Endometrial microvascular endothelial cells (primary cell): ENCODE data around the gene TSPYL6. TPM values are rescaled to one million over a fixed set of nuclear protein-coding genes. Genes with fewer than 3 reads are reported as not detected.
"Not testable (repeated sequence)": the region's sequence is repeated elsewhere in the genome, so short reads cannot be mapped to it uniquely, and the experiment has no call there.

Experiments
- in situ Hi-C: cut with HindIII; loops from 2 replicates; pipeline ENCODE4 v1.10.0; 2017; ENCODE audit warnings: low sequenced_read_pairs, low pct_unique_long_range_greater_than_20kb; ENCODE audit errors: inconsistent ontology term
- total RNA-seq: library from RNA; depleted of rRNA; stranded (reverse); fragments of >200 nt; gene quantifications from one replicate; pipeline ENCODE4 v1.2.3, GENCODE V29; 2015; ENCODE audit errors: inconsistent ontology term

The TSPYL6 gene
- total RNA-seq: not detected

DNA sequence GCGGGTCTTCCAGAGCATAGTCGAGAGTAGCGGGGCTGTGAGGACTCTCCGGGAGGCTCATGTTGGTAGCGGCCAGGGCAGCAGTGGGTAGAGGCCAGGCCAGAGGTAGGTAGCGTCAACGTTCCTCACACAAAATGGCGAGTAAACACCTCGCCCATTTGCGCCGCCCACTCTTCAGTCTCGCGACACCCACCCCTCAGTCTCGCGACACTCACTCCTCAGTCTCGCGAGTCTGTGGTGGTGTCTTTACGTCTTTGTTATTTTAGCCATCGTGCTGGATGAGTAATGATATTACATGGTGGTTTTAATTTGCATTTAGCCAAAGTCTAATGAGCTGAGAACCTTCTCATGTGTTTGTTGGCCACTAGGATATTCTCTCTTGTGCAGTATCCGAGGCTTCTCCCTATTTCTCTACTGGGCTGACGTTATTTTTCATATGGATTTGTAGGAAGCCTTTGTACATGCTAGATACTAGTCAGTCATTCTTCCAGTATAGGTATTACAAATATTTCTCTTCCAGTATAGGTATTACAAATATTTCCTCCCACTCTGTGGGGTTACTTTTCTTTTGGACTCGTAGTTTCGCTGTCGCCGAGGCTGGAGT, at the start of gene TSPYL6:
TSS of gene TSPYL6 (minus strand) at position 139 of the 604 bp plus-strand sequence. CDS start at position 61, 78 bp downstream.
- in situ Hi-C loops: no loop called here

DNA sequence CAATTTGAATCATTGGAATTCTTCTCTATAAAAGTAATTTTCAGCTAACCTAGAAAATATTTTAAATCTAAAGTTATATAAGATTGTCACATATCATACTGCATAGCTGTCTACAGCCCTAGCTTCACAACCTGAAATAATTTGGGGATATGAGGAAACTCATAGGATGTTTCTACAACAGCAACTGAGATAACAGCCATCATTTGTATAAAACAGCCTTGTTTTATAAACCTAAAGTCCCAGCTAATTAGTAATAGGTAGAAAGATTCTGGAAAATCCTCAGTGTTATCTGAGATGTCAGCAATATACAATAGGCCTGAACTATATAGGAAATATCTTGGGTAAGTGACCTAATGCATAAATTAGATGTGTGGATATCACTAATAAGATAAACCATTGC, 47.6 kb upstream of the TSPYL6 start:
- in situ Hi-C loops: no loop called here

DNA sequence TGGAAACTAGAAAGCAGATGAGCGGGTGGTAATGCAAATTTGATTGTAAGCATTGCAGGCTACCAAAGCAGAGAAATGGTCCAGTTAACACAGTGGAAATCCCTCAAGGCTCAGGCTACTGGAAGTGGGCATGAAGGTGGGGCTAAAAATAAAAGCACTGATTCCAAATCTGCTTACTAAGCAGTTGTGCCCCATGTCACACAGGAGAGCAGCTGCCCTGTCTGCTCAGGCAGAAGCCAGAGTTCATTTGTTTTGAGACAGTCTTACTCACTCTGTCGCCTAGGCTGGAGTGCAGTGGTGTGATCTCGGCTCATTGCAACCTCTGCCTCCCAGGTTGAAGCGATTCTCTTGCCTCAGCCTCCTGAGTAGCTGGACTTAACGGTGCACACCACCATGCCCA, 42.5 kb upstream of the TSPYL6 start:
- in situ Hi-C loops: no loop called here

- in situ Hi-C loops: no loop called here
Measured at GRCh38 chr2:54295911-54296310, 39.9 kb upstream of the TSPYL6 start.

GRCh38 chr2:54294665-54295064, 38.6 kb upstream of the TSPYL6 start:
- in situ Hi-C loops: not testable (repeated sequence)

DNA sequence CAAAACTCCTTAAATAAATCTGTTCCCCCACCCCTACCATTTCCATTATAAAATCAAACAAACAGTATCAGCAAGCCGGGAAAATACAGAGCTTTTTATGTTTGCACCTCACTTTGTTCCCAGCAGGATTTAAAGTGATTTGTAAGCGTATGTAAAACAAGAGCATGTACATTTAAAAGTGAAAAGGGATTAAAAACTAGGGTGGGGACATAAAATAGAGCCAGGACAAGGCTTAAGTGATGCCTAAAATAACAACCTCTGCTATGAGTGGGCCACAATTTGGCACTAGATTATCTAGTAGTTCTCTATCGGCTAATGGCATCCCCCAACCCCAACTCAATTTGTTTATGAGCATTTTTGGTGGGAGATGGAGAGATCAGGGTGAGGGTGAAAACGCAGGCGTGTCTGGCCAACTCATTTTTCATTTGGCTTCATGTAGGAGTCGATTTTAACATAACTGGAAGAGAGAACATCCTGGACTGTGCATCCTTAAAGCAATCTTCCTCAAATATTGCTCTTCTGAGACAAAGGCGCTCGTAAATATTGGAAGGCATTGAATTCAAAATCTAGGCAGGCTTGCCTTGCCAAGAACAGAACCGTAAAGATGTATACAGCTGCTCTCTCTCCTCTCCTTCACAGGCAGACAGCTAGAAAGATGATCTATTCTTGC, 34.5 kb upstream of the TSPYL6 start:
- in situ Hi-C loops: no loop called here

GRCh38 chr2:54289917-54290316, 33.9 kb upstream of the TSPYL6 start:
- in situ Hi-C loops: no loop called here

GRCh38 chr2:54287532-54287931, 31.5 kb upstream of the TSPYL6 start:
- in situ Hi-C loops: no loop called here

DNA sequence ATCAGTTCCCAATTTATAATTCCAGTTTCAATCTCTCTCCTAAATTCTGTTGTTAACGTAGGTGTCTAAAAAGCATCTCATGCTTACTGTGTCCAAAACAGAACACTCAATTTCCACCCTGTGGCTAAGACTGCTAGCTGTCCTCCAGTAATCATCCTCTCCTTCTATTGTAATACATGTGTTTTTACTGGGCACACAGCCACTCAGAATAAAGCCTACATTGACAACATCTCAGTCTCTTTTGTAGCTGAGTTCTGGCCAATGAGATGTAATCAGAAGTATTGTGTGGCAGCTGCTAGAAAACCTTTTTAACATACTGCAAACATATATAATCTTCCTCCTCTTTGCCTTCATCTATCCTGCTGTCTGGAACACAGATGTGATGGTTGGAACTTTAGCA, 29.4 kb upstream of the TSPYL6 start:
- in situ Hi-C loops: no loop called here

- in situ Hi-C loops: no loop called here
Measured at GRCh38 chr2:54284826-54285225, 28.8 kb upstream of the TSPYL6 start.

DNA sequence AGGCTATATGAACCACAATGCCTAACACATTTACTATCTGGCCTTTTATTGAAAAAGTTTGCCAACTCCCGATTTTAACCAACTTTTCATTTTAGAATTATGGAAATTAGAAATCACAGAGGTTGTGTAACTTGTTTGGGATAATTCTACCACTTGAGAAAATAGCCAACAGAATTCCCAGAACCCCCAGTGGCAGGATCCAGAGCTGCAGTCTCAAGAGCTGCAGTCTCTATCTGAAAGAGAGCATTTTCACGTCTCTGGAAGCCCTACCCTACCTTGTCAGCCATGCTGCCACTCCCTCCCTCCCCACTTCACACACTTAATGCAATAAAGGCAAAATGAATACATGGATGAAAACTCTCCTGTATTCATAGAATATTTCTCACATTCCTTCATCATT, 23.4 kb upstream of the TSPYL6 start:
- in situ Hi-C loops: no loop called here

GRCh38 chr2:54275541-54275940, 19.5 kb upstream of the TSPYL6 start:
- in situ Hi-C loops: no loop called here

DNA sequence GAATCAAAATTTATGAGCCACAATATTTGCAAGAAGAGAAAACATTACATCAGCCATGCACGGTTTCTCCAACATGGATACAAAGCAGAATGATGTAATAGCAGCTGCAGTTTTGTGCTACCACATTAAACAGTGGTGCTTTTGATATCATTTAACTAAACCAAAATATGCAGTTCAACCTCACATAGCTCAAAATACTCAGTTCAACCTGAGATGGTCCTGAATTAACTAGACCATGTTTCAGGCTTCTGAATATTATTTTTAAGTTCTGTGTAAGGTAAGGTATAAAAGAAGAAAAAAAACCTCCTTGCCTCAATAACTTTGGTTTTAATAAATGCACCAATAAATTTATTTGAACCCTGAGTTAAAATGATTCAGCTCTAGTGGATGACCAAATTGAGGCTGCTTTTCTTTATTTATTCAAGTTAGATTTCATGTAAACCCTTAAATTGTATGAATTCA, 18.8 kb upstream of the TSPYL6 start:
- in situ Hi-C loops: no loop called here

DNA sequence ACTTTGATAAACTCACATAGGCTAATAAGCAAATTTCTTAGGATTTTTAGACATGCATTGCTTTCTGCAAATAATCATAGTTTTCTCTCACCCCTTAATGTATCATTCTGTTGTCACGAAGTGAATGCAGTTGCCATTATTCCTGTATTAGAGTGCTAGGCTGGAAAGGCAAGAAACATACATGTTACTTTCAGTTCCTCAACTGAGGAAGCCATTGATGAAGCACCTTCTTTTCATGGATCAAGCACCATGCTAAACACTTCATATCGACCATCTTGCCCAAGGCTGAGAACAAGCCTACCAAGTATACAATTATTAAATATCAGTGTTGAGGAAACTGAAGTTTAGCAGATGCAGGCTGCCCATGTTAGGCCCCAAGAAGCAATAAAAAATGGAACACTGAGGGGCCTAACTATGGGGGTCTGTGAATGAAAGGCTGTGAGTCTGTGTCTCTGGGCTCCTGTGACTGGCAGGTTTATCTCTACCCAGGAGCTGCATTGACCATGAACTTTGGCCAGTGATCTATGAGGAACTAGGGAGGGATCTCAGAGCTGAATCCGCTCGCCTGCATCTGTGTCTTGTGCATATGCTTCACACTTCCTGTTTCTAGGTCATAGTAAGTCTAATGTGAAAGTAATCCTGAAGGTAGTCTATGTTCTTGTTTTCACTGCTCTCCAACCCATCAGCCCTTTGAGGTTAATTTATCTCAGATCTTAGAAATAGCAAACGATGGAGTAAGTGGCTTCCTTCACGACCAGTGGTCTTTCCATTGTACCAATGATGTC, 16.0 kb upstream of the TSPYL6 start:
- in situ Hi-C loops: no loop called here

DNA sequence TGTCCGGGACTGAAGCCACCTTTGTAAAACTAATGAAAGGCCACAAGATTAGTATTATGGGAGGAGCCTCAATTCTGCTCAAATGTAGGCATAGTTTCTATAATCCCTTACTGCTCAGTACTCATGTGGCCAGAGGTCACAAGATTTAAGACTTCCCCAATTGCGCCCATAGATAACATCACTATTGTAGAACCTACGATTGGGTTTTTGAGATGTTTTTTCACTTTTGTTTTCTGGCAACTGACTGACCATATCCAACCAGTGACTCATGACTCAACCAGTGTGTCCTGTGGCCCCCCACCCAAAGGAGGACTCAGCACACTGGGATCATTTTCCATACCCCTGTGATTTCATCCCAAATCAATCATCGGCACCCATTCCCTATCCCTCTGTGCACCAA, 15.2 kb upstream of the TSPYL6 start:
- in situ Hi-C loops: no loop called here

DNA sequence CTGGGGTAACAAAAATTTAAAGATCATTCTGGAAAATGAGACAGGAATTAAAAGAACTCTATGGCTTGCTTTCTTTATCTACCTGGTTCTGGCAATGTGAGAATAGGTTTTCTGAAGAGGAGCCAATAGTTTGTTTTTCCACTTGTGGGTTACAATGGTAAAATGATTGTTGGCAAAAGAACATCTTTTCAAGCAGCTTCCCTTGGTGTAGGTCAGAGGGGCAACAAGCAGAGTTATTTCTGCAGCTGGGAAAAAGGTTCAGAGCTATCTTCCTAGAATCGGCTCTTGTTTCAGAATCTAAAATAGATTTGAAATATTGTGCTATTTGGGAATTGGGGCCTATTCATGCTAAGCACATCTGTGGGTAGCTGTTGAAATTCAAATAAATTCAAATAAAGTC, 11.5 kb upstream of the TSPYL6 start:
- in situ Hi-C loops: no loop called here

DNA sequence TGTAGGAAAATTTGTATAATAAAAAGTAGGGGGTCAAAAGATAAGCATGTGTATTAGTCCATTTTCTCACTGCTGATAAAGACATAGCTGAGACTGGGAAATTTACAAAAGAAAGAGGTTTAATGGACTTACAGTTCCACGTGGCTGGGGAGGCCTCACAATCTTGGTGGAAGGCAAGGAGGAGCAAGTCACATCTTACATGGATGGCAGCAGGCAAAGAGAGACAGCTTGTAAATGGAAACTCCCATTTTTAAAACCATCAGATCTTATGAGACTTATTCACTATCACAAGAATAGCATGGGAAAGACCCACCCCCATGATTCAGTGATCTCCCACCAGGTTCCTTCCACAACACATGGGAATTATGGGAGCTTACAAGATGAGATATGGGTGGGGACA, 9.1 kb upstream of the TSPYL6 start:
- in situ Hi-C loops: not testable (repeated sequence)

- in situ Hi-C loops: no loop called here
Measured at GRCh38 chr2:54262015-54262765, 6.2 kb upstream of the TSPYL6 start.

DNA sequence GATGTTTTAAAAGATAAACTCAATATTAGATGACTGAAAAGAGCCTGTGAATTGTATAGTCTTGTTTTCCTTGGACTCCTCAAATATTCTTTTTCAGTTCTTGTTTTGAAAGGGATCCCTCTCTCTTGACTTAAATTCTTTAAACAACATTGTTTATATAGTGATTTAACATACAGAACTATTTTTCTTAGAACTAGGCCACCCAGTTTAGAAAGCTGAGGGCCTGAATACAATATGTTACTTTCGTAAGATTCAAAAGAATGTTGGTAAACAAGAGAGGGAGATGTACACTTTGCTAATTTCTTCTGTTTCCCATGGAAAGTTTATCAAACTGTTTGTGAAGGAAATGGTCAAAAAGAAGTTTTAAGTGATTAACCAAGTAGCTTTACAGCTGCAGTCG, 5.5 kb upstream of the TSPYL6 start:
- in situ Hi-C loops: no loop called here
